GM13976 (cell line): Measurements from ENCODE around the gene CERKL.

ENCODE experiments used
- DNase-seq: peaks from one replicate; pipeline ENCODE4 v3.0.0; 2012; ENCODE audit warnings: low spot score
- CTCF ChIP-seq: IDR thresholded peaks from 2 replicates; pipeline ENCODE4 v1.5.1; 2012; ENCODE audit warnings: borderline replicate concordance, mild to moderate bottlenecking; ENCODE audit not compliant: insufficient read depth; ENCODE audit errors: extremely low read depth, missing control alignments, control extremely low read depth
- in situ Hi-C: fragments of 300-500 bp; cut with MboI; formaldehyde crosslinking; loops from one replicate; pipeline ENCODE4 v1.12.0; 2022; ENCODE audit warnings: low sequenced_read_pairs, mixed read lengths, inconsistent platforms; ENCODE audit not compliant: unreplicated experiment

CERKL gene

GRCh38 chr2:181573140-181573736, 83.7 kb downstream of the CERKL start:
- in situ Hi-C loops, result loop anchor here (10.0 to 25.0 kb wide), 2 partner anchors 142 to 486 kb away; no protein-coding TSS in a partner anchor

GRCh38 chr2:181570833-181571661, 85.9 kb downstream of the CERKL start:
- no peak for DNase-seq
- no peak for TF ChIP-seq CTCF
- in situ Hi-C loops, result loop anchor here (10.0 to 25.0 kb wide), 2 partner anchors 144 to 484 kb away; no protein-coding TSS in a partner anchor

More at GRCh38 chr2:181573140-181573736, 83.7 kb downstream of the CERKL start:
- DNase-seq, result no peak
- TF ChIP-seq CTCF, result no peak

GRCh38 chr2:181570059-181570458, 86.8 kb downstream of the CERKL start:
- no peak for TF ChIP-seq CTCF
- in situ Hi-C loops, result loop anchor here (10.0 to 25.0 kb wide), 2 partner anchors 145 to 483 kb away; no protein-coding TSS in a partner anchor

GRCh38 chr2:181566334-181567032, 90.4 kb downstream of the CERKL start:
- TF ChIP-seq CTCF, result no peak
- in situ Hi-C loops, result loop anchor here (25.0 kb wide), 1 partner anchor 479 kb away; no protein-coding TSS in a partner anchor
- DNase-seq, result no peak

More at GRCh38 chr2:181570059-181570458, 86.8 kb downstream of the CERKL start:
- DNase-seq, result no peak

- no peak for TF ChIP-seq CTCF
- in situ Hi-C loops, result loop anchor here (25.0 kb wide), 1 partner anchor 476 kb away; no protein-coding TSS in a partner anchor
- DNase-seq, result no peak
Measured at GRCh38 chr2:181563101-181563692, 93.7 kb downstream of the CERKL start.

- TF ChIP-seq CTCF, result no peak
- DNase-seq, result no peak
- in situ Hi-C loops, result loop anchor here (25.0 kb wide), 1 partner anchor 471 kb away; no protein-coding TSS in a partner anchor
Measured at GRCh38 chr2:181558371-181558770, 98.5 kb downstream of the CERKL start.
